Hematopoietic multipotent progenitor cell treated with erythropoietin and hydrocortisone succinate and interleukin-3 and kit ligand, for 15 days (in vitro differentiated cells): ENCODE data around the gene CPAMD8.

Experiments used
- DNase-seq: peaks from one replicate; pipeline ENCODE4 v3.0.0-alpha.2; 2015; ENCODE audit warnings: low spot score

Gene CPAMD8

DNA sequence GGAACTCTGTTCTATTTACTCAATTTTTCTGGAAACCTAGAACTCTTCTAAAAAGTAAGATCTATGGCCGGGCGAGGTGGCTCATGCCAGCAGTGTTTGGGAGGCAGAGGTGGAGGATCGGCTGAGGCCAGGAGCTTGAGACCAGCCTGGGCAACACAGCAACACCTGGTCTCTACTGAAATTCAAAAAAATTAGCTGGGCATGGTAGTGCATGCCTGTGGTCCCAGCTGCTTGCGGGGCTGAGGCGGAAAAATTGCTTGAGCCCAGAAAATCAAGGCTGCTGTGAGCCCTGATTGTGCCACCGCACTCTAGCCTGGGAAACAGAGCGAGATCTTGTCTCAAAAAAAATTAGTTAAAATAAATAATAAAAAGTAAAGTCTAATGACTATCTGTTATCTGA lies 109.2 kb downstream of the CPAMD8 start:
- no peak for DNase-seq

DNA sequence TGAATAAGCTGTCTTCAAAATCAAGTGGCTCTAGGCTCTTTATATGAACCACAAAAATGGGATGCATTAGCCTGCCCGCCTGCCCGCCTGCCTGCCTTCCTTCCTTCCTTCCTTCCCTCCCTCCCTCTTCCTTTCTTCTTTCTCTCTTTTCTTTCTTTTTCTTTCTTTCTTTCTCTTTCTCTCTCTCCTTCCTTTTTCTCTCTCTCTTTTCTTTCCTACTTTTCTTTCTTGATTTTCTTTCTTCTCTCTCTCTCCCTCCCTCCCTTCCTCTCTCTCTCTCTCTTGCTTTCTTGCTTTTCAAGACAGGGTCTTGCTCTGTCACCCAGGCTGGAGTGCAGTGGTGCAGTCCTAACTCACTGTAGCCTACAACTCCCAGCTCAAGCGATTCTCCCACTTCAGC lies 110.9 kb downstream of the CPAMD8 start:
- DNase-seq: no peak

DNA sequence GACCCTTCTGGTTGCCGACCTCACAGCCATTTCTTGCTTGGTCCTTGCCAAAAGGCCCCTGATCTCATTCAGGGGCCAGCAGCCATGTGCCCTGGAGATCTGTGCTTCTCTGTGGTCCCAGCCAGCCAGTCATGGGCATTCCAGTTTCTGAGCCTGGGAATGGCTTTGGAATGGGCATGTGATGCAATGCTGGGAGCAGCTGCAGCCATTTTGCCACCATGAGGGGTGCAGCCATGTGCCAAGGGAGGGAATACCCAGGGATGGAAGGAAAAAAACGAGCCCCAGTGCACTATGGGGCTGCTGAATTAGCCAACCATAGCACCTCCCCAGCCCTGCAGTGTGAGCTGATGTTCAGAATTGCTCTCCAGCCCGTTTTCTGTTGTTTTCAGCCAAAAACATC lies 111.5 kb downstream of the CPAMD8 start:
- no peak for DNase-seq

DNA sequence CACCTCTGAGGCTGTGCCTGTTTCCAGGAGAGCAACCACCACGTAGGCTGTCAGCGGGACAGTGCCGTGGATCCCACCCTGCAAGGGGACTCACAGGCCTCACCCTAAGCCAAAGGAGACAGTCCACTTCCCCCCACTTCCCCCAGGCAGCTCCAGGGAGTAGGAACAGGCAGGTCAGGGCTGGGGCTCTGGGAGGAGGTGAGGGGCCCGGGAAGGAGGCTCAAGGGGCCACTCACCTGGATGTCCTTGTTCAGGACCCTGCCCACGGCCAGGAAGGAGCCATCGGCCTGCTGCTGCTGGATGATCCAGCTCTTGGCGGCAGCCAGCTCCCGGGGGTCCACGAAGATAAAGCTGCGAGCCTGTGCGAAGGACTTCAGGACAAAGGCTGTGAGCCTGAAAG lies 112.2 kb downstream of the CPAMD8 start:
- DNase-seq: no peak

DNA sequence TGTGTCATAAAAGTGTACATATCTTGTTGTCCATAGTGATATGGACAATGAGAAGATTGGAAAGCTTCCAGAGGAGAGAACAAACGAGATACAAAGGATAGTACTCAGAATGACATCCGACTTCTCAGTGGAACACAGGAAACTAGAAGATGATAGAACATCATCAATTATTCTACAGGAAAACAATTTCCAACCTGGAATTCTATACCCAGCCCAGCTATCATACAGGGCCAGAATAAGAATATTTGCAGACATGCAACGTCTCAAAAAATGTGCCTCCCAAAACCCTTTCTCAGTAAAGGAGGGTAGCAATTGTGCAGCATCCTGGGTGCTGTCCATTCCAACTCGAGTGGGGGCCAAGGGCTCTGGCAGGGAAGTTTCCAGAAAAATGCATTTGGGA lies 113.8 kb downstream of the CPAMD8 start:
- DNase-seq: no peak

DNA sequence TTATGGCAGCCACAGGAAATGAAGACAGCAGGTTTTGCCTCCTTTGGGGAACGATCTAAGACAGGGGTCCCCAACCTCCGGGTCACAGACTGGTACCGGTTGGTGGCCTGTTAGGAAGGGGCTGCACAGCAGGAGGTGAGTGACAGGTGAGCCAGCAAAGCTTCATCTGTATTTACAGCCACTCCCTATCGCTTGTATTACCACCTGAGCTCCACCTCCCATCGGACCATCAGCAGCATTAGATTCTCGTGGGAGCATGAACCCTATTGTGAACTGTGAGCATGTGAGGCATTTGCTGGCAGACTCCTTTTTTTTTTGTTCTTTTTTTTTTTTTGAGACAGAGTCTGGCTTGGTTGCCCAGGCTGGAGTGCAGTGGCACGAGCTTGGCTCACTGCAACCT lies 115.6 kb downstream of the CPAMD8 start:
- no peak for DNase-seq

DNA sequence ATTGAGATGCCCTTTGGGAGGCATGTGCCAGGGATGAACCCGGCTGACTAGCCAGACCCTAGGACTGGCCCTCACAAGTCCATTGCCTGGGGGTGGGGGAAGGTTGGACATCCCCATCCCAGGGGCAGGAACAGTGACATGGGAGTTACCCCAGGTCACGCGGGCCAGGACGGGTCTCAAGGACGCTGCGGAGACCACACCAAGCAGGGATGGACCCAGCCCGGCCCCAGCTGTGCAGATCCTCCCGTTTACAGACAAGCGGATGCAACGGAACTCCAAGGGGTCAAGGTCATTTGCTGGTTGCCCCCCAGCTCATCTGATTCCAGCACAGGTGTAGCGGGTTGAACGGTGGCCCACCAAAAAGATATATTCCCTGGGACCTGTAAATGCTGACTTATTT lies 117.9 kb downstream of the CPAMD8 start:
- DNase-seq: no peak

DNA sequence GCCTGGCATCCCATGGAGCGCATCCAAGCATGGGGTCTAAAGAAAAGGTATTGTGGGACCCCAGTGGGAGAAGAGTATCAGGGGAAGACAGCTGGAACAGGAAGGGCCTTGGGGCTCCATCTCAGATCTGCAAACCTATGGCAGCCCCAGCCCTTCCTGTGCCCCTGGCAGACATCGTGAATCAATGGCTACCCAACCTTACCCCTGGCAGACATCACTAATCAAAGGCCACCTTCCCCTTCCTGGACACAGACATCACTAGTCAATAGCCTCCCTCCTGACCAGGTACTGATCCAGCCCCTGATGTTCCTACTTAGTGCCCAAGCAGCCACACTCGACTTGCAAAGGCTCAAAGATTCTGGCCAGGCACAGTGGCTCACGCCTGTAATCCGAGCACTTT lies 122.0 kb downstream of the CPAMD8 start:
- no peak for DNase-seq

DNA sequence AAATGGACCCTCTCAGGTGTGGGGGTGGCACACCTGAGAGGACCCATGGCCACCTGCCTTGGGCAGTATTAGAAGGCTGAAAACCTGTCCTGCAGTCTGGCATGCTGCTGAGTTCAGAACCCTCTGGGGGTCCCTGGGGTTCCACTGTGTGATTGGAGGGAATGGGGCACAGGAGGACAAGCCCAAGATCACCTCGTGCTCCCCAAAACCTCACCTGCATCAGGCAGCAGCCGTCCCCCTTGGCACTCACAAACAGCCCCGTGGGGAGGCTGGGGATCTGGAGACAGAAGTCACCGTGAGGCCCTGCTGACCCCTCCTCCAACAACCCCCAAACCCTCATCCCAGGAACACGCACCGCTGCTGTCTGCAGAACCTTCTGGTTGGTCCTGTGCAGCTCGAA lies 123.3 kb downstream of the CPAMD8 start:
- DNase-seq: no peak

DNA sequence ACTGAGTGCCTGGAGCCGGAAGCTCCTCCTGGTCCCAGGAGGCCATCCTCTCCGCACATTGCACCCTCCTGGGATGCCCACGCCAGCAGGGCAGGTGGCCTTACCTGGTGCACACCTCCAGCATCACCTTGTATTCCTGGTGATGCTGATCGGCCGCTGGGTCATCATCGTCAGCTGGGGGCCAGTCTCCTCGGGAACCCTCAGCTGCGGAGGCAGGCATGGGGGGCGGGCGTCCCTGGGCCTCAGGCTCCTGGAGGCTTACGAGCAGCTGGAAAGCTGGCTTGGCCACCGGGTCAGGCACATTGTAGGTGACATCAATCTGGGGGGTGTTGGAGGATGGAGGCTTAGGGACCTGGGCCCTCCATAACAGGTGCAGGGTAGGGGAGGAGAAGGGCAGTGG lies 124.1 kb downstream of the CPAMD8 start:
- no peak for DNase-seq

DNA sequence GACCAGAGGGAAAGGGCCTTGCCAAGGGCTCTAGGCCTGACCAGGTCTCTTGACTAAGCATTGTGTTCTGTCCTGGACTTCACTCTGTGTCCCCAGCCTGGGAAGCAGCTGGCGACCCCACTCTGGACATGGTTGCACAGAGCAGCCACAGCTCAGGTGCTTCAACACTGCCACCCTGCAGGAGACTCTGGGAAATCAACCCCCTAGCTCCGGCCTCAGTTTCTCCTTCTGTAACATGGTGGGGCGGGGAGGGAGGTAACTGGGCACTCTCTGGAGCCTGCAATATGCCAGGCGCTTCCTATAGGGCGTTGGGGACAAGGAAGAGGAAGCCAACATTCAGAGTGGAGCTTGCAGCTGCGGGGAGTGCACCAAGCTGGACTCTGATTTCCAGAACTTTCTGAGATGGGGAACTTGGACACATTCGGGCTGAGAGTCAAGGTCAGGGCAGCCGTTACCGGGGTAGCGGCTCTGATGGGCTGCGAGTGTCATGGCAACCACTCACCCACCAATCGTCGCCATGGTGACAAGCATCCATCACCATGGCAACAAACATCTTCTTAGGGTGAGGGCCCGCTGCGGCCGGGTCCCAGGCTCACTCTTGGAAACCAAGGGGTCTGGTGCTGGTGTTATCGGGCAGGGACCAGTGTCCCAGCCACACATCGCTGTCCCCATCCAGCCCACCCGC lies 125.0 kb downstream of the CPAMD8 start:
- no peak for DNase-seq

DNA sequence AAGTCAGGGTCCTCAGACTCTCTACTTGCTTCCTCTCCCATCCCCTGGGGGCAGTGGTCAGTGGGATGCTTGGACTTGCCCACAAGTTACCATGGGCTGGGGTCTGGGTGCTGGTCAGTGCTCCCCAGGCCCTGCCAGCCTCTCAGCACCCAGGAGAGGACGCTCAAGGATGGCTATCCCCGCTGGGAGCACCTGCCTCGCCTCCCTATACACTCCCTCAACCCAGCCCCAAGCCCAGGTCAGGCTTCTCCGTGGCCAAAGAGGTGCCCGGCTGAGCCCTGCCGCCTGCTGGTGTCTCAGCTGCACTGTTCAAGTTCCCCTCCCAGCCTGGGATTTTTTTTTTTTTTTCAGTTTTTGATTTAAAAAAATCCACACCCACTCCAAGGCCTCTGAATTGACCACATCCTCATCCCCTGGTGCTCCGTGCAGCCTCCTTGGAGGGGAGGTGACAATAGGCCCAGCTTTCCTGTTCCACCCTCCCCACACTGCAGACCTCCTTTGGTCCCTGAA lies 127.0 kb downstream of the CPAMD8 start:
- DNase-seq: no peak

DNA sequence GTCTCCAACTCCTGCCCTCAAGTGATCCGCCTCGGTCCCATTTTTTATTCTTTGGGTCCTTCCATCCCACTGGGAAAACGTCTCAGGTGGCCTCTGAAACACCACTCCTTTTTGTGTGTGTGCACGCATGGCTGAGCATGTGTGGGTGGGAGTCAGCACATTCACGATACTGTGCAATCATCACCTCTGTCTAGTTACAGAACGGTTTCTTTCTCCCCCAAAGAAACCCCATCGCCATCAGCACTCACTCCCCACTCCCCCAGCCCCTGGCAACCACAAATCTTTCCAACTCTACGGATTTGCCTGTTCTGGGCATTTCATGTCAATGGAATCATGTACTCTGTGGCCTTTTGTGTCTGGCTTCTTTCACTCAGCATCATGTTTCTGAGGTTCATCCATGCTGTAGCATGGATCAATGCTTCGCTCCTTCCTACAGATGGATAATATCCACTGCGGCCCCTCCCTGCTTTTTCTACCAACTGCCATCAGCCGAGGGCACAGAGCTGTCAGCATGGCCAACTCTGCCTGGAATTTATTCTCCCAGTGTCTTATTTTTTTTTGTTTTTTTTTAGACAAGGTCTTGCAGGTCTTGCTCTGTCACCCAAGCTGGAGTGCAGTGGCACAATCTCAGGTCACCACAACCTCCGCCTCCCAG lies 128.1 kb downstream of the CPAMD8 start:
- DNase-seq: no peak

DNA sequence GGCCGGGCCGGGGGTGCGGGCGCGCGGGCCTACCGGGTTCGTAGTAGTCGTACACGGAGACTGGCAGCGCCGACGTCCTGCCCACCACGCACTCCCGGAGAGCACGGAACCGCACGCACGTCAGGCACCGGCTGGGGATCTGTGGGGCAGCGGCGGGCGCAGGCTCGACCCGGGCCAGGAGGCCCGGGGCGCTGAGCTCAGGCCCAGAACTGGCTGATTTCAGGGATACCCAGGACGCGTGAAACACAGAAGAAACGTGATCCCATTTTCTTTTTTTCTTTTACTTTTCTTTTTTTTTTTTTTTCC lies 128.8 kb downstream of the CPAMD8 start:
- no peak for DNase-seq

DNA sequence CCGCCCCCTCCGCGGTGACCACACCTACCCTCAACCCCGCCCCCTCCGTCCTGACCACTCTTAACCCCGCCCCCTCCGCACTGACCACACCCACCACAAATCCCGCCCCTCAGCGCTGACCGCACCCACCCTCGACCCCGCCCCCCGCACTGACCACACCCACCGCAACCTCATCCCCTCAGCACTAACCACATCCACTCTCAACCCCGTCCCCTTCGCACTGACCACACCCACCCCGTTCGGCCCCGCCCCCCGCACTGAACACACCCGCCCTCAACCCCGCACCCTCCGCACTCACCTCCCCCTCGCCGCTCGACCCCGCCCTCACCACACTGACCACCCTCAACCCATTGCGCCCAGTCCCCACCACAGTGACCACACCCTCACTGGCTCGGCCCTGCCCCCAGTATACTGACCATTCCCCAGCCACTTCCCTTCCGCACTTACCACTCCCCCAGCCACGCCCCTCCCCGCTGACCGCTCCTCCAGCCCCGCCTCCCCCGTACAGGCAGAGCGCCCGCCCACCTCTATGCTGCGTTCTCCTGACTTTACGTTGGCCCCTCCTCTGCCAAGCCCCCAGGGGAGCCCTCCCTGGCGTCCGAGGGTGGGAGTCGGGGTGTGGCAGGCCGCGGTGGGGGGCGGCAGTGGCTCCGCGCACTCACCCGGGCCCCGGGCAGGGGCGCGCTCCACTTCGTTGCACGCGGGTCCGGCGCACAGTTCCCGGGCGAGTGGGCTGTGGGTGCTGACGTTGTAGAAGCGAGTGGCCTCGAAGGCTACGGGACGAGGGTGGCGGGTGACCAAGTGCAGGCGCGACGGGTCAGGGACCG lies 129.4 kb downstream of the CPAMD8 start:
- DNase-seq: peak; percentile 72

DNA sequence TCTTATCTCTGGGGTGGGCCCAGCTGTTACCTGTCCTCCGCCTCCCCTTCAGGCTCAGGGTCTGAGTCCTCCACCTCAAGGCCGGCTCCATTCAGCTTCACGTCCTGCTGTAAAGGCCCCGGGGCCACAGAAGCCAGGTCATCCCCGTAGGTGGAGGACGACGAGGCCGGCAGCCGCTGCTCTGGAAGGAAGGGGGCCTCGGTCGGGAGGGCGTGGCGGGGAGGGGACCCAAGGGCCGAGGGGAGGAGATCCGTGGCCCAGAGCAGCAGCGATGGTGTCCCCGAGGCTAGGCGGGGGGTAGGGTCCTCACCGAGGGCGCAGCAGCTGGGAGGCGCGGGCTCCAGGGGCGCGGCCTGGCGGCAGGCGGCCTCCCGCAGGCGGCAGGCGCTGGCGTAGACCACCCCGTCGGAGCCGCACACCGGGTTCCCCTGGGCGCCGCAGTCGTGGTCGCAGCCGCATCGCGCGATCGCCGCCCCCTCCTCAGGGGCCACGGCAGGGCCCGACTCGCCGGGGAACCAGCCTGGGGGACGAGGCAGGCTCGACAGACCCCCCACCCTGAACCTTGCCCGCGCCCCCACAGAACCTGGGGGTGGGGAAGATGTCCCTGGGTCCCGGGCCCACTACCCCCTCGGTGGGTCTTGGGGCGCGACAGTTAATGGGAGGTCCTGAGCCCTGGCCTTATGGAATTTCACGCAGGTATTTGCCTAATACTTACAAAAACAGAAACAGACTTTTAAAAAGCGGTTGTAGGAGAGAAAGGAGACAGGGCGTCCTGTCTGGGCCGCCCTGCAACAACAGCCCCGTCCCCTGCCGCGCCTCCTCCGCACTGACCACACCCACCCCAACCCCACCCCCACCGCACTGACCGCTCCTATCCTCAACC lies 130.2 kb downstream of the CPAMD8 start:
- DNase-seq: no peak

DNA sequence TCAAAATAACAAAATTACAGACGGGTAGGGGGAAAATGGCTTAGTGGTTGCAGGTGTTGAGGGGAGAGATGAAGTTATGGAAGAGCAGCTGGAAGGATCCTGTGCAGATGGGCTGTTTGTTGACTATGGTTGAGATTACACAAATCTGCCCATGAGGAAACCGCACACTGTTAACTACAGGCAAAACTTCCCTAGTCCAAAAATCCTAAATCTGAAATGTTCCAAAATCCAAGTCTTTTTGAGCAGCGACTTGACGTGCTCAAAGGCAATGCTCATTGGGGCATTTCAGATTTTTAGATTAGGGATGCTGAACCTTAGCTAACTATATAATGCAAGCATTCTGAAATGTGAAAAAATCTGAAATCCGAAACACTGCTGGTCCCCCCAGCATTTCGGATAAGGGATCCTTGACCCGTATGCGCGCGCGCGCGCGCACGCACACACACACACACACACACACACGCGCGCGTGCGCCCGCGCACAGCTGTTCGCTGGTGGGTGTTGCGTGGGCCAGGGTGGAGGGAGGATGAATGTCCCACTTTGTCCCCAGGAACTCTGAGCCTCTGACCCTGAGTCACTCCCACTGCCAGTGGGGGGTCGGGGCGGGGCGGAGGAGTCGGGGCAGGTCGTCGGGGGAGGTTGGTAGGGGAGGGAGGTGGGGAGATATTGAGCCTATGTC lies 131.0 kb downstream of the CPAMD8 start:
- DNase-seq: no peak

DNA sequence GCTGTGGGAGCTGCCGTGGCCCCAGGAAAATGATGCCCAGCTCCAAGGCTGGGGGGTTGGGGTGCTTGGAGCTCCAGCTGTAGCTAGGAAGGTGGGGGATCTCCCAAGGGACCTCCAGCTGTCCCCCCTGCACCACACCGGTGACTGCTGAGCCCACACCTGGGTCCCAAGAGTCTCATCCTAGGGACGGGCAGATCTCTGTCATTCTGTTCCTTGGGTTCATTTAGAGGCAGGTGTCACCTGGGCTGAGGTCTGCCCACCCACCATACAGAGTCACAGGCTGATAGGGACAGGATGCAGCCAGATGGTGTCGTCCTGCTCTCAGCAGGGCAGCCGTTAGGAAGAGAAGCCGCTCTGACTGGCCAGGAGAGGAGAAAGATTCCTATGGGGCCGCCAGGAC lies 132.5 kb downstream of the CPAMD8 start:
- no peak for DNase-seq

DNA sequence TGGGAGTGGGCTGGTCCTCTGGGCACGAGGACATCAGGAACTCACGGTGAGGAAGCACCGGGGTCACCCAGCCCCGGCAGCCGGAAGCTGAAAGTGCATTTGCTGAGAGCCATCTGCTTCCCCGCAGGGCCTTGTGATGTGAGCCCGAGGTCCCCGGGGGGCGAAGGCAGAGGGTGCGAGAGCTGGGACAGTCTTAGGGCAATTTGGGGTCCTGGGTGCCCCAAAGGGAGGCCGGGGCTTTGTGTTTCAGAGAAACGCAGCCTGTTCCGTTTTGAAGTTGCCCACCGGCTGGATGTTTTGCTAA lies 133.0 kb downstream of the CPAMD8 start:
- no peak for DNase-seq

DNA sequence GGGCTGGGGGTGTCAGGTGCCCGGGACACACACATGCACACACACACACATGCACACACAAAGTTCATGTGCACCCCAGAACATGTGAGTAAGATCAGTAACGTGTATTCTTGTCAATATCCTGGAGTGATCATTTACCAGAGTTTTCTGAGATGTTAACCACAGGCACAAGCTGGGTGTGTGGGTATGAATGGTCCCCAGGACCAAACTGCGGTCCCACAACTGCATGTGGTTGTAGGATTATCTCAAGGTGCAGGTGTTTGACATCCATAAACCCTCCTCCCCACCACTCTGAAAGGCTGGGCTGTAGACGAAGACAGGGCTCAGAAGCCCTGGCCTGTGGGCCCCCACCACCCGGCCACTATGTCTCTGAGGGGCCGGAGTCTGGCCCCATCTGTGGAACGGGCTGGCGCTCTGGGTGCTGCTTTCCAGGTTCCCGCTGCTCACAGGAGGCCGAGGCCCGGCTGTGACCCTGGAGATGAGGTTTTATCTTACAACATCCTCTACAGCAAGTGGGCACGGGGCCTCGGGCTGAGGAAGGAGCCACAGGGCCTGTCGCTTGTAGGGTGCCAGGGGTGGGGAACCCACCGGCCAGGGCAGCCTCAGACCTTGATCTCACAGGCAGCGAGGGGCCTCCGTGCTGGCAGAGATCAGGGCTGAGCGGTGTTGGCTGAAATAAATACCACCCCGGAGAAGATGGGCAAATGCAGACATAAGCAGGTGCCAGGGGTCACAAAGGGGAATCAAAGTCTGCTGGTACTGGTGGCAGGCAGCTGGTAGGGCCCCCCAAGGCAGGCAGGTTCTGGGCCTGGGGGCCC lies 133.5 kb downstream of the CPAMD8 start:
- no peak for DNase-seq

DNA sequence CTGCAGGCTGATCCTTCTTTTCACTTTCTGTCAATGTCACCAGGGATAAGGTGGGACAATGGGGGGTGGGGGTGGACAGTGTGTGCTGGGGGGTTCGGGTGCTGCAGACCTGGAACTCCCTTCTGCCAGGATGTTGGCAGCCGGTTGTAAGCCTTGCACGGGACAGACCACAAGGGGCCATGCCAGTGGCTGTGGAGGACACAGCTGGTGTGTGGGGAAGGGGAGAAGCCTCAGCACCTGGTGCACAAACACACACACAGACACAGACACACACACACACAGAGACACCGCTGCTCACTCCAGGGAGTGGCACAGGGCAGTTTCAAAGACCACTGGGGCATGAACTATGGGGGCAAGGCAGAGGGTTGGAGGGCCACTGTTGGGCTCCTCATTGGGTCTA lies 134.2 kb downstream of the CPAMD8 start:
- DNase-seq: no peak
